Lung (tissue), 12 donors: ENCODE results near the gene MAF. TPM values are rescaled to one million over a fixed set of nuclear protein-coding genes. Genes with fewer than 3 reads are reported as not detected.

ENCODE experiments used
- ATAC-seq: fragments of 200-7000 bp; cut with Tn5 transposase; one replicate; pipeline ENCODE4 v1.9.1; 2020; ENCODE audit warnings: moderate number of reproducible peaks; ENCODE audit not compliant: insufficient read depth, low FRiP score
- DNase-seq, 3 donors: peaks; one replicate each; pipeline ENCODE4 v3.0.0-alpha.2; 2013 to 2017
- H3K27ac ChIP-seq, 2 donors: one replicate each; pipeline ENCODE4 v1.5.1; 2013; ENCODE audit warnings: mild to moderate bottlenecking in 2 of 2, moderate library complexity in 2 of 2, control low read depth in 1 of 2, inconsistent platforms in 1 of 2, low read depth in 1 of 2, low read length in 1 of 2
- H3K27me3 ChIP-seq, 3 donors: one replicate each; pipeline ENCODE4 v1.5.1; 2013; ENCODE audit warnings: low read length in 2 of 3; ENCODE audit not compliant: control insufficient read depth in 3 of 3, insufficient read depth in 3 of 3
- H3K36me3 ChIP-seq, 4 donors: one replicate each; pipeline ENCODE4 v1.5.1; 2013; ENCODE audit warnings: low read length in 4 of 4, mild to moderate bottlenecking in 1 of 4, moderate library complexity in 1 of 4; ENCODE audit not compliant: control insufficient read depth in 4 of 4, insufficient read depth in 4 of 4
- H3K4me1 ChIP-seq, 5 donors: one replicate each; pipeline ENCODE4 v1.5.1; 2013; ENCODE audit warnings: low read length in 5 of 5, mild to moderate bottlenecking in 2 of 5, moderate library complexity in 1 of 5; ENCODE audit not compliant: control insufficient read depth in 5 of 5, insufficient read depth in 5 of 5
- H3K4me3 ChIP-seq: one replicate; pipeline ENCODE4 v1.5.1; 2013; ENCODE audit warnings: mild to moderate bottlenecking, control low read depth, moderate library complexity
- H3K9ac ChIP-seq, 2 donors: one replicate each; pipeline ENCODE4 v1.5.1; 2013; ENCODE audit warnings: low read length in 2 of 2, control low read depth in 1 of 2; ENCODE audit not compliant: insufficient read depth in 1 of 2
- H3K9me3 ChIP-seq, 4 donors: one replicate each; pipeline ENCODE4 v1.5.1; 2013; ENCODE audit warnings: low read length in 3 of 4, mild to moderate bottlenecking in 1 of 4, moderate library complexity in 1 of 4; ENCODE audit not compliant: control insufficient read depth in 4 of 4, insufficient read depth in 3 of 4
- CTCF ChIP-seq: IDR thresholded peaks from 2 replicates; pipeline ENCODE4 v1.5.1; 2012; ENCODE audit warnings: mild to moderate bottlenecking; ENCODE audit errors: control extremely low read depth, extremely low read depth
- WGBS, 2 donors: extraction: QIAGEN DNeasy Blood & Tissue Kit; methylation state at CpG; one replicate each; pipeline ENCODE4 v1.1.7; 2013; 5-methylcytosine and 5-hydroxymethylcytosine counted together
- polyA plus RNA-seq, 2 donors: library from polyadenylated mRNA; stranded (reverse); fragments of 200-250 nt; gene quantifications; one replicate each; pipeline ENCODE4 v1.2.1, GENCODE V29; 2013
- total RNA-seq, 2 donors: library from RNA; depleted of rRNA in 1 of 2; stranded (reverse); fragments of >200 nt in 1 of 2; gene quantifications; one replicate each; pipeline ENCODE4 v1.2.1, GENCODE V29; 2014 to 2021
- donor health status: control.
- donor health status: control.
- donor health status: Bipolar disorder and iron deficiency.
- donor health status: healthy.
- donor health status: DM: yes; HTN: yes; CAD: no.

The MAF gene
- total and polyA plus RNA-seq, 4 donors, result 7.0 to 66.8 (median 30.1) TPM

DNA sequence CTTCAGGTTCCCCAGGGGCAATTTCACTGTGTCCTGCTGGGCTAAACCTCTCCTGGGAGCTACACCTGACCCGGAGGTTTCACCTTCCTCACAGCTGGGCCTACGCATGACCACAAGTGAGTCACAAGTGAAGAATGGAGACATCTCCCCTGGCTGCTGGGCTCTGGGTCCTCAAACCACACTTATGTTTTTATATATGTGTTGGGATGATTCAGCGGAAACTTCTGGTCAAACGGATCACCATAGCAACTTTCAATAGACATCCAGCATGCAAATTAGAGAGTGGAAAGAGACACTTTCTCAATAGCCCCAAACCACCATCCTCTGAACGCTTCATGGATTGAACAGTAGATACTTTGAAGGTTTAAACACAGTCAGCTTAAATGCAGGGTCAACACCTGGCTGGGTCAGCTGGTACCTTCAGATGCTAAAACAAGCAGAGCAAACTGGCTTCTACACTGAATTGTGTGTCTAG, 28.0 kb upstream of the MAF start:
- no peak overlapping the region for H3K27ac ChIP-seq
- peaks cover 0 to 3% (median 0%) of the 10 kb centered on the region in 4 donors for H3K9me3 ChIP-seq
- H3K4me3 ChIP-seq, result no peak overlapping the region
- no peak overlapping the region for H3K9ac ChIP-seq
- WGBS, 2 donors, result 56 to 74% methylated on average over 5 of the region's 5 CpGs
- TF ChIP-seq CTCF, result no peak
- ATAC-seq (no peak), DNase-seq (no peak)
- H3K36me3 ChIP-seq, result no peaks in the 10 kb centered on the region
- H3K27me3 ChIP-seq, result no peaks in the 10 kb centered on the region
- peaks cover 0 to 3% (median 0%) of the 10 kb centered on the region in 5 donors for H3K4me1 ChIP-seq

- no peaks in the 10 kb centered on the region for H3K27me3 ChIP-seq
- no peaks in the 10 kb centered on the region for H3K36me3 ChIP-seq
- H3K9ac ChIP-seq, result no peak overlapping the region
- H3K9me3 ChIP-seq, result peaks cover 0 to 3% (median 0%) of the 10 kb centered on the region in 4 donors
- 91 to 92% methylated on average over 2 of the region's 2 CpGs for WGBS, 2 donors
- DNase-seq (no peak), ATAC-seq (no peak)
- no peak overlapping the region for H3K4me3 ChIP-seq
- peaks cover 0 to 3% (median 0%) of the 10 kb centered on the region in 5 donors for H3K4me1 ChIP-seq
- no peak for TF ChIP-seq CTCF
- no peak overlapping the region for H3K27ac ChIP-seq
Measured at GRCh38 chr16:79627092-79627491, 26.6 kb upstream of the MAF start.

DNA sequence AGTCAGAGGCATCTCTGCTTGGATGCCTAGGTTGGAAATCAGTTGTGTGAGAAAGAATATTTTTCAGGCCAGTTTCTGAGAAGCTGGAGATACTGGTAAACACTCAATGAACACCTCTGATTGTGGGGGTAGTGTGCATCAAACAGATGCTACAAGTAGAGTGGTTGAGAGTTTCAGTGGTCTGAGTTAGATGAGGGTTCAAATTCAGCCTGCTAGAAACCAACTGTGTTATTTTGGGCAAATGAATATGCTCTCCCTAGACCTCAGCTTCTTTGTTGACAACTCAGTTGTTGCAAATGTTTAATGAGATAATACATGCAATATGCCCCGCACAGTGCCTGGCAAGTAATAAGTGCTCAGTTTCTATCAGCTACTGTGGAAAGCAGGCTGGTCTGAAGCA, 25.2 kb upstream of the MAF start:
- H3K27ac ChIP-seq, result no peak overlapping the region
- ATAC-seq (no peak), DNase-seq (no peak)
- no peaks in the 10 kb centered on the region for H3K36me3 ChIP-seq
- no peak overlapping the region for H3K9ac ChIP-seq
- H3K4me3 ChIP-seq, result no peak overlapping the region
- H3K27me3 ChIP-seq, result no peaks in the 10 kb centered on the region
- peaks cover 0 to 3% (median 0%) of the 10 kb centered on the region in 5 donors for H3K4me1 ChIP-seq
- no peak for TF ChIP-seq CTCF
- 92 to 98% methylated on average over 1 of the region's 1 CpG for WGBS, 2 donors
- peaks cover 0 to 3% (median 0%) of the 10 kb centered on the region in 4 donors for H3K9me3 ChIP-seq

GRCh38 chr16:79623824-79624223, 23.3 kb upstream of the MAF start:
- ATAC-seq, result no peak
- TF ChIP-seq CTCF, result no peak
- WGBS, 2 donors, result 60 to 80% methylated on average over 2 of the region's 2 CpGs

More at GRCh38 chr16:79623824-79624223, 23.3 kb upstream of the MAF start:
- no peak overlapping the region for H3K27ac ChIP-seq
- H3K4me1 ChIP-seq, result peaks cover 0 to 3% (median 0%) of the 10 kb centered on the region in 5 donors
- no peak overlapping the region for H3K4me3 ChIP-seq
- DNase-seq, result no peak
- no peaks in the 10 kb centered on the region for H3K27me3 ChIP-seq
- no peaks in the 10 kb centered on the region for H3K9me3 ChIP-seq
- H3K9ac ChIP-seq, result no peak overlapping the region
- no peaks in the 10 kb centered on the region for H3K36me3 ChIP-seq
